ENCODE data around the gene LRRC14B.

GRCh38 chr5:159448-160172 is 31.7 kb upstream of the LRRC14B start:
- no peak for TF ChIP-seq CTCF (conservative IDR thresholded peaks at IDR 0.05; ENCODE audit: low read depth, low read length)
- no peak for TF ChIP-seq EZH2 (IDR thresholded peaks at IDR 0.05; ENCODE audit: borderline replicate concordance, low read depth, low read length, poor library complexity, severe bottlenecking)

Measured in A673 (cell line).